Measurements from ENCODE around the gene C3orf38. TPM values are rescaled to one million over a fixed set of nuclear protein-coding genes. Genes with fewer than 3 reads are reported as not detected.

Gene C3orf38
- total RNA-seq, 2 donors from 2014 or later, result 35.9 to 37.9 TPM

DNA sequence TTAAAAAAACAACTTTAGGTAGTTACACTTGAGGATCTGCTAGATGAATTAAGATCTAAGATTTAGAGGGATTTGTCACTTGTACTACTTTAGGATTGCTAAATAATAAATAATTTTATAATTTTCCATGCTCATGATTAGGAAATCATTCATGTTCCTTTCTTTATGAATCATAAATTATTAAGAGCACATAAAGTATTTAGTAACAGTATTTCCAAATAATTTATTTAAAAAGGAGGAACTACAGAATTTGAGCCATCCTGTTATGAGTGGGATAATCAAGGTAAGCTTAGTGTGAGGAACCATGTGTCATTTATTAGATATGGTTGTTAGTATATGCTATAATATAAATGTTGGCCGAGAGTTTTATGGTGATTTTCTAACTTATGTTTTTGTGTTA is 37.5 kb upstream of the C3orf38 start:
- 86 to 100% methylated on average over 1 of the region's 1 CpG for WGBS, 2 experiments (ENCODE audit: insufficient coverage in 1 of 2, insufficient read length in 1 of 2)
- no peaks in the 10 kb centered on the region for H3K27me3 Mint-ChIP-seq (ENCODE audit: insufficient read depth)
- H3K4me1 ChIP-seq (ENCODE audit: control insufficient read depth, insufficient read depth, low read length), result no peaks in the 10 kb centered on the region
- no peak overlapping the region for H3K9ac ChIP-seq (ENCODE audit: extremely low read depth, low read length, poor library complexity, severe bottlenecking)
- peaks cover 3% of the 10 kb centered on the region for H3K36me3 Mint-ChIP-seq (ENCODE audit: low read depth)
- no peak overlapping the region for H3K4me3 Mint-ChIP-seq
- no peaks in the 10 kb centered on the region for H3K9me3 ChIP-seq (ENCODE audit: control insufficient read depth, low read length)
- peaks cover 10% of the 10 kb centered on the region for H3K36me3 ChIP-seq (ENCODE audit: control insufficient read depth, insufficient read depth, low read length)
- H3K27ac Mint-ChIP-seq, result no peak overlapping the region
- H3K27me3 ChIP-seq (ENCODE audit: control insufficient read depth, insufficient read depth, low read length, poor library complexity, severe bottlenecking), result no peaks in the 10 kb centered on the region
- no peak overlapping the region for H3K27ac ChIP-seq (ENCODE audit: low read depth, low read length)
- TF ChIP-seq CTCF (conservative IDR thresholded peaks at IDR 0.05), result no peak
- H3K4me3 ChIP-seq (ENCODE audit: low read length), result no peak overlapping the region
- H3K4me1 Mint-ChIP-seq, result peaks cover 2% of the 10 kb centered on the region
- H3K9me3 Mint-ChIP-seq, result no peaks in the 10 kb centered on the region
- DNase-seq, result no peak

DNA sequence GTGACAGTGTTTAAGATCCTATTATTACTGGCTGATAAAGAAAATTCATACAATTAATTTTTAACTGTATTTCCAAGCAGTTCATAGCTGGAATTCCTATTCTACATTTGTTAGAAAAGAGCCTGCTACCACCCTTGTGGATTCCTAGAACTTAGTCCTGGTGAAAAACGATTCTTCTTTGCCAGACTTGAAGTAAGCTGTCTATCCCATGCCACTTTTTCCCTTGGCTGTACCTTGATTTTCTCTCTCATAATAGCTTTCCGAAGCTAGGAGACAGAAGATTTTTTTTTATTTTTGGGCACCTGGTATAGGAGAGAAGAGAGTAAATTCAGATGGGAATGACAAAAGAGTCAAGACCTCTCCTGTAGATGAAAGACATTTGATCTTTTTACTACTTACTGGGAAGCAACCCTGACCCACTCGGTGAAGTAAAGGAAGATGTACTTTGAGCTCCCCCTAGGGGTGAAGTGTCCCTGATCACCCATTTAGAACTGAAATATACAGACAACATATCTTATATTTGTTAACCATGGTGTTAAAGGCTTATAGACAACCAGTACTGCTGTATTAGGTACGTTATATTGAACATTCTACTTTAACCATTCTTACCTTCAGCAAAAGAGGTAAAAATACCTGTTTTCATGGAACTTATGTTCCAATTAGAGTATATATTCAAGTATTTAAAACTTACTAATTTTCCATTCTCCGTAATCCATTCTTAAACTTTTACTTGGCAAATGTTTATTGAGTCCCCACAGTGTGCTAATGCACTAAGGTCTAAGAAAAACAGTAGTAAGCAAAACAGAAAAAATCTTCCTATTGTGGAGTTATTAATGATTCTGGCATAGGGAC is 36.2 kb upstream of the C3orf38 start:
- no peaks in the 10 kb centered on the region for H3K9me3 Mint-ChIP-seq
- 55 to 80% methylated on average over 1 to 4 of the region's 5 CpGs for WGBS, 2 experiments (ENCODE audit: insufficient coverage in 1 of 2, insufficient read length in 1 of 2)
- H3K27ac ChIP-seq (ENCODE audit: low read depth, low read length), result no peak overlapping the region
- peaks cover 2% of the 10 kb centered on the region for H3K4me1 Mint-ChIP-seq
- H3K9me3 ChIP-seq (ENCODE audit: control insufficient read depth, low read length), result no peaks in the 10 kb centered on the region
- no peak overlapping the region for H3K27ac Mint-ChIP-seq
- H3K27me3 Mint-ChIP-seq (ENCODE audit: insufficient read depth), result no peaks in the 10 kb centered on the region
- peaks cover 3% of the 10 kb centered on the region for H3K36me3 Mint-ChIP-seq (ENCODE audit: low read depth)
- TF ChIP-seq CTCF (conservative IDR thresholded peaks at IDR 0.05), result peak; percentile 82
- no peaks in the 10 kb centered on the region for H3K4me1 ChIP-seq (ENCODE audit: control insufficient read depth, insufficient read depth, low read length)
- no peak overlapping the region for H3K9ac ChIP-seq (ENCODE audit: extremely low read depth, low read length, poor library complexity, severe bottlenecking)
- H3K4me3 ChIP-seq (ENCODE audit: low read length), result no peak overlapping the region
- H3K4me3 Mint-ChIP-seq, result no peak overlapping the region
- no peaks in the 10 kb centered on the region for H3K27me3 ChIP-seq (ENCODE audit: control insufficient read depth, insufficient read depth, low read length, poor library complexity, severe bottlenecking)
- peaks cover 10% of the 10 kb centered on the region for H3K36me3 ChIP-seq (ENCODE audit: control insufficient read depth, insufficient read depth, low read length)
- peak; percentile 84 for DNase-seq

DNA sequence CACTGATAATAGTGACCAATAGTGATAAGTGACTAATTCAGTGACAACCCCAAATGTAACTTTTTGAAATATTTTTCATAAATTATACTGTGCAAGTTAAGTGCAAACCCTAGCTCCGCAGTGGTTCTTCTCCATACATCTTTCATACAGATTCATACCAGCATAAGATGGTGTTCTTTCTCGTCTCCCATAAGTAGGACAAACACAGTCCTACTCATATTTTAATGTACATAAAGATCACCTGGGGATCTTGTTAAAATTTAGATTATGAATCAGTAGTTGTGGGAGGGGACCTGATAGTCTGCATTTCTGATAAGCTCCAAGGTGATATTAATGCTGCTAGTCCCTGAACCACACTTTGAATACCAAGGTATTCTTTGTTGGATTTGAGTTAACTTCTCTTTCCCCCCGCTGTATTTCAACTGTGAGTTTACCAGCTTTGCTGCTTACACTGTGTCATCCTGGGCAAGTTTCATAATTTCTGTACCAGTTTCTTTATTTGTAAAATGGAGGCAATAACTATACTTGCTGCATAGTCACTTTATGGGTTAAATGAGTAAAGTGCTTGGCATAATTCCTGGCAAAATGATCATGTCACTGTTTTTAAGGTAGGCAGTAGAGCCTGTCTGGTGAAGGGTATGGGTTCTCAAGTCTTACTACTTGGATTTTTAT is 34.7 kb upstream of the C3orf38 start:
- Histone ChIP-seq H3K27ac (ENCODE audit: low read depth, low read length) (no peak overlapping the region), H3K9me3 (ENCODE audit: control insufficient read depth, low read length) (no peaks in the 10 kb centered on the region), H3K9ac (ENCODE audit: extremely low read depth, low read length, poor library complexity, severe bottlenecking) (no peak overlapping the region), H3K36me3 (ENCODE audit: control insufficient read depth, insufficient read depth, low read length) (peaks cover 10% of the 10 kb centered on the region), H3K4me1 (ENCODE audit: control insufficient read depth, insufficient read depth, low read length) (no peaks in the 10 kb centered on the region), H3K4me3 (ENCODE audit: low read length) (no peak overlapping the region), H3K27me3 (ENCODE audit: control insufficient read depth, insufficient read depth, low read length, poor library complexity, severe bottlenecking) (no peaks in the 10 kb centered on the region)
- Mint-ChIP-seq H3K9me3 (no peaks in the 10 kb centered on the region), H3K27me3 (ENCODE audit: insufficient read depth) (no peaks in the 10 kb centered on the region), H3K4me1 (peaks cover 2% of the 10 kb centered on the region), H3K4me3 (no peak overlapping the region), H3K27ac (no peak overlapping the region), H3K36me3 (ENCODE audit: low read depth) (peaks cover 3% of the 10 kb centered on the region)
- 89 to 100% methylated on average over 2 to 3 of the region's 3 CpGs for WGBS, 2 experiments (ENCODE audit: insufficient coverage in 1 of 2, insufficient read length in 1 of 2)
- DNase-seq, result no peak
- TF ChIP-seq CTCF (conservative IDR thresholded peaks at IDR 0.05), result no peak
